HT1080 (cell line): ENCODE data around the gene C20orf202. TPM values are rescaled to one million over a fixed set of nuclear protein-coding genes. Genes with fewer than 3 reads are reported as not detected.

Source experiments
- DNase-seq: peaks from one replicate; pipeline ENCODE4 v3.0.0-alpha.2; 2015; ENCODE audit warnings: low read depth
- polyA plus RNA-seq, 2 experiments: library from polyadenylated mRNA; depleted of rRNA; stranded (reverse); fragments of >200 nt; gene quantifications; 2 replicates each; pipeline ENCODE4 v1.2.3, GENCODE V29; 2015
- total RNA-seq: library from RNA; depleted of rRNA; stranded (reverse); fragments of >200 nt; shearing (Covaris generic); gene quantifications from 2 replicates; pipeline ENCODE4 v1.2.3, GENCODE V29; 2014; rRNA removed

The C20orf202 gene
- not detected in 2 replicates for total RNA-seq
- polyA plus RNA-seq (2015; cell fraction: cytosol; rRNA removed), result not detected in 2 replicates
- polyA plus RNA-seq (2015; cell fraction: nucleus; rRNA removed), result not detected in 2 replicates

DNA sequence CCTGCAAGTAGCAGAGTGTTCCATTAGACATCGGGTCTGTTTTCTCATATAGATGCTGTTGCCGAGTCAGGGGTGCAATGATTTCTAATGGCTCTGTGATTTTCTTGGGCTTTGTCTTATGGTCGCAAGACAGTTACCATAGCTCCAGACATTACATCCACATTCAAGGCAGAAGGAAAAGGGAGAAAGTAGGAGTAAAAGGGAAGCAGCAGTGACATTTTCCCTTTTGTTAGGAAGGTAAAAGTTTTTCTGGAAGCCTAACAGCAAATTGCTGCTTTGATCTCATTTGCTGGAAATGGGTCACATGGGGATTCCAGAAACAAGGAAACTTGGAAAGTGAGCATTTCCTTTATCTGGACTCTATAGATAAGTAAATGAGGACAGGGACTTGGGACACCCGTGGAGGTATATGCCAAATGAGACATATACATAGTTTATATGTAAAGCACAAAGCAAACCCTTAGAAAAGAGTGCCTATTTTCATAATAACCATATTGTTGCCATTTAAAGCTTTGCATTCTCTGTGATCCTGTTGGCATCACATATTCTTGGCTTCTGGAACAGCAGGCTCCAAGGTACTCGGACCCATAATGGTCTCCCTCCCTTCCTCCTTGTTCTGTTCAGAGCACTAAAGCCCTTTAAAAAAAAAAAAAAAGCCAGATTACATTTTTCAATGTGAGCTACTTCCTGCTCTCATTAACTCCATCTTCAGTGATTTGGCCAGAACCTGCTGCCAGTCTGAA lies at the start of gene C20orf202:
TSS of gene C20orf202 (plus strand) at position 693 of the 743 bp plus-strand sequence. CDS start 132 bp downstream, outside the sequence.
- DNase-seq, result no peak

DNA sequence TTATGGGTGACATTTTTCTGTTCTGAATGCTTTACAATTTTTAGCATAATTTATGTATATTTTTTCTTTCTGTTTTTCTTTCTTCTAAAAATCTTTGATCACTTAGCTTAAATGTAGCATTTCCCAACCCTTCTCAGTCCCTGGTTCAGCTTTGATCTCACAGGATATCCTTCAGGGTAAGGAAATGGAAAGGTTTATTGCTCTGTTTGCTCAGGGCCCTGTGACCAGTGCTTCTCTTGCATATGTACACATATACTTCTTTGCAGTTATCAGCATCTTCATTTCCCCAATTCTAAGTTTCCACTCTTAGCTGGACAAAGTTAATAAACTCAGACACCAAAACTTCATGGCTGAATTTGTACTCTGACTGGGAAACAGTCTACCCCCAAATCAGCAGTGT lies 49.0 kb upstream of the C20orf202 start:
- no peak for DNase-seq

DNA sequence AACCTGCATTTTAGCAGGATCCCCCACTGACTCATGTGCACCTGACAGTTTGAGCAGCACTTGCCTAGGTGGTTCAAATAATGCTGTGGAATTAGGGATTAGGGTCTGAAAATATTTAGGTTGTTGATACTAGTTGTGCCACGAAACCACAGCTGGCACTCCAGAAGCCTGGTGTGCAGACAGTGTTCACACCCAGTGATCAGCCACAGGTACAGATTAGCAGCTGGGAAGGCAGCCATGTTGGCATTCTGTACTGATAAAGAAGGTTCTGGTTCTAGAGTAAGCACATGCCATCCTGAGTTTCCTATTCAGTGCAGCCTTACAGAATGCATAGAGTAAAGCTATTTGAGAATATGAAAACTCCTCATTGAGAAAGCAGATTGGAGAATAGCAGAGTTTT lies 48.6 kb upstream of the C20orf202 start:
- no peak for DNase-seq

DNA sequence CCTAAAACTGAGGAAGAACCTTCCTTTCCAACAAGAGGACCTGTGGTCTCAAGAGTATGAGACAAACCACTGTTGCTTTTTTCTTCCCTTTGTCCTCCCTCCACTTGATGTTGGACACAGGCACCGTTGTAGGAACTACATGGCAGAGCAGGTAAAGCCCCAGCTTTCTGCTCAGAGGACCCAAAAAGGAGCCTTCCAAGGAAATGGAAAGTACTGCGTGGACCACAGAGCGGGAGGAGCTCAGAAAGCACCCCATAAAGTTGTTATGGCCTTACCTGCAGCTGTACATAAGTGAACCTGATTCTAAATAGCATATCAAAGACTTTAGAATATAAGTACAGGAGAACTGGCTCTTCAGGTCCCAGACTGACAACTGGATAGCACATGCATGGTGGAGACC lies 47.9 kb upstream of the C20orf202 start:
- DNase-seq, result no peak

DNA sequence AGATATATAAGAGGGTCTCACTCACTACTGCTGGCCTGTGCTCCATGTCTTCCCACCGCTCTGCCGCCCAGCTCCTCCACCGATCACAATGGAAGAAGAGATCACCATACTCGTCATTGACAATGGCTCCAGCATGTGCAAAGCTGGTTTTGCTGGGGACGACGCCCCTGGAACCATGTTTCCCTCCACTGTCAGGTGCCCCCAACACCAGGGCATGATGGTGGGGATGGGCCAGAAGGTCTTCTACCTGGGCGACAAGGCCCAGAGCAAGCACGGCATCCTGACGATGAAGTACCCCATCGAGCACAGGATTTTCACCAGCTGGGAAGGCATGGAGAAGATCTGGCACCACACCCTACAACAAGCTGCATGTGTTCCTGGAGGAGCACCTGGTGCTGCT lies 42.8 kb upstream of the C20orf202 start:
- DNase-seq, result no peak

DNA sequence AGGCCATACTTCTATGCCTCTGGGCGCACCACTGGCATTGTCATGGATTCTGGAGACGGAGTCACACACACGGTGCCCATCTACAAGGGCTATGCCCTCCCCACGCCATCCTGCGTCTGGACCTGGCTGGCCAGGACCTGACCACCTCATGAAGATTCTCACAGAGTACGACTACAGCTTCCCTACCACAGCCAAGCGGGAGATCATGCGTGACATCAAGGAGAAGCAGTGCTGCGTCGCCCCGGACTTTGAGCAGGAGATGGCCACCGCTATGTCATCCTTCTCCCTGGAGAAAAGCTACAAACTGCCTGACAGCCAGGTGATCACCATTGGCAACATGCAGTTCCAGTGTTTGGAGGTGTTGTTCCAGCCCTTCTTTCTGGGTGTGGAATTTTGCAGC lies 42.3 kb upstream of the C20orf202 start:
- no peak for DNase-seq

DNA sequence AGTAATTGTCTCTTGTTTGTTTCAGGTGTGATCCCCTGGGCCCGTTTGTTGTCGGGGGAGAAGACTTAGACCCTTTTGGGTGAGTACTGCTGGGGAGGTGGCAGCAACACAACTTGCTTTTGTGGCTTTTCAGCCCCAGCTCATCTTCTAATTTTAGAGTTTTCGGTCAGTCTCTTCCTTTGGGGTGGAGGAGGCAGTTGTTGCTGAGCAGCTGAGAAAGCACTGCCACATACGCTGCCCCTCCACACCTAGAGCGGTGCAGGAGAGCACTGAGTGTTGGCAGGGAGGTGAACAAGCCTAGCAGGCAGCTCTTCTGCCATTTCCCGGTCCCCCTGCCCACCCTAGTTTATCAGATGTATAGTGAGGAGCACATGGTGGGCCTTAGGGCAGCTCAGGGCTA lies 40.1 kb upstream of the C20orf202 start:
- DNase-seq, result no peak

DNA sequence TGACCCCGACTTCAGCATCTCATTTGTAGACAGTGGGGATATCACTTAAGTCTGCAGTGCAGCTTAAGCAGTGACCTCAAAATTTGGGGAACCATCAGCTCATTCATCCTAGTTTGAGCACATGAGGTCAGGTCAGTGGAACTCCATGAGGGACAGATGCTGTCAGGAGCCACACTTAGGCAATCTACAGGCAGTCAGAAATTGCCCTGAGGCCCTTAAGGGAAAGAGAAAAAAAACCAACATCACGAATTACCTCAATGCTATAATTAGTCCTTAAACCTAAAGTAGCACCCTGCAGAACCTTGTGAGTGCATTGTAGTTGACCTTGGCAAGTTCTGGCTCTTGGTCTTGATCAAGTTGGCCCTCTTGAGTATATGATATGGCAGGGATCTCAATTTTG lies 39.6 kb upstream of the C20orf202 start:
- DNase-seq, result no peak

DNA sequence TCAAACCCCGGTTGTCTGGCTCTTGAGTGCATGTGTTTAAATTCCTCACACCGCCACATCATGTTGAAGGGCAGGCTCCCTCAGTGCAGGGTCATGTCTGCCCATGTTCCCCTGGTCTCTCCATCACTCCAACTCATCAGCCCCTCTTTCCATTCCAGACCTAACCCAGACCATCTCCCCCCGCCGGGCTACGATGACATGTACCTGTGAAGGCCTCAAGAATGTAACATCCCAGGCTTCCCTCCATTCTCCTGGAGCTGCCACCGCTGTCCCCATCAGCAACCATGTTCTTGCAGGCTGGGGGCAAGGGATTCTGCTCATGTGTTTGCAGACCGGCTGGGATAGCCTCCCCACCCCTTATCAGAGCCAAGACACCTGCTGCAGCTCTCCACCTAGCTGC lies 38.4 kb upstream of the C20orf202 start:
- no peak for DNase-seq

DNA sequence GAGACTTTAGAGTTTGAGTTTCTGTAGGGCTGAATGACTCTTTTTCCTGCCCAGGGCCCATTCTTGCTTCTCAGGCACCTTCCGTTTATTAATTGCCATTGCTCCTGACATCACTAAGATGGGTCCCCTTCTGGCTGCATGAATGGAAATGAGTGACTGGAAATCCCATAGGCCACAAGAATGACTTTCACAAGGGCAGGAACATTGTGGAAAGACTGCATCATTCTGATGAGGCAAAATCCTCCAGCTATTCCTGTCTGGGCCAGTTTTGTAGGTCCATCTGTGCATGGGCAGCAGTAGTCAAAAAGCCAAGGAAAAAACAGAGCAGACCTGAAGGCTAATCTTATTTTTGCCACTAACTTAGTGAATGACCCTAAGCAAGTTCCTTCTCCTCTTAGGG lies 37.7 kb upstream of the C20orf202 start:
- no peak for DNase-seq

DNA sequence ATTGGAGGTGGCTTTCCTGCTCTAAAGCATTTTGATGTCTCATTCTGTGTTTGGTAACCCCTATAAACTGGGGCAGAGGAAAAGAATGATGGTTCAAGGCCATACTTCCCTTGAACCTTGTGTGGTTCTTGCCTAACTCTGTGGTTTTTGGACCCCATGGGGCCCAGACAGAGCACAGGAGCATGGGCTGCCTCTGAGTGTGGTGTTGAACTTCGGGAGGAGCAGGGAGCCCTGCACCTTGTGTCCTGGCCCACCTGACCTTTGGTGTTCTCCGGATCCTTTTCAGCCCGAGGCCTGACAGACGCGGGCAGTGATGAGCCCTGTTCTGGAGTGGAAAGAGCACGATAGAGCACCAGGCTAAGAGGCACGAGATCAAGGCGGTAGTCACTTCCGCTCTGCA lies 37.3 kb upstream of the C20orf202 start:
- DNase-seq, result no peak

DNA sequence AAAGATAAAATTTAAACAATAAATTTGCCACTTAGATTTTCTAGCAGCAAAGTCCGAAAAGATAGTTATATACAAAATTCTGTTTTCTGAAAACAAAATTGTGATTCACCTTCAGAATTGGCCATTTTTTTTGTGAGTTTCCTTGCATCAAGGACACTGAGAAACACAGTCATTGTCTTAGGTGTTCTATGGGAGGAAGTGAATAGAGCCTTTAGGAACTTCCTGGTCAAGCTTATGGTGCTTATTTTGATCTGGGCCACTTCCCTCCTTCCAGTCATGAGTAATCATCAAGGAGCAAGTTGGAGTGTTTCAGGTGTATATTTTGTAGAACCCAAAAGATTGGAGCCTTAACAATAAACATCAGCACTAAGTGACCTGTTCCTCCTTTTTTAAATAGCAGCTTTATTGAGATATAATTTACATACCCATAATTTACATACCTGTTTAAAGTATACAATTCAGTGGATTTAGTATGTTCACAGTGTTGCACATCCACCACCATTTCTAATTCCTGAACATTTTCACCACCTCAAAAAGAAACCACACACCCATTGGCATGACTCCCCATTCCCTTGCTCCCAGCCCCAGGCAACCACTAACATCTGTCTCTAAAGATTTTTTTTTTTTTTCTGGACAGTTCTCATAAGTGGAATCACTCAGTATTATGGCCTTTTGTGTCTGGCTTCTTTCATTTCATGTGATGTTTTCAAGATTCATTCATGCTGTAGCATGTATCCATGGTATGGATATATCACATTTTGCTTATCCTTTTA lies 36.1 kb upstream of the C20orf202 start:
- peak; percentile 10 for DNase-seq

DNA sequence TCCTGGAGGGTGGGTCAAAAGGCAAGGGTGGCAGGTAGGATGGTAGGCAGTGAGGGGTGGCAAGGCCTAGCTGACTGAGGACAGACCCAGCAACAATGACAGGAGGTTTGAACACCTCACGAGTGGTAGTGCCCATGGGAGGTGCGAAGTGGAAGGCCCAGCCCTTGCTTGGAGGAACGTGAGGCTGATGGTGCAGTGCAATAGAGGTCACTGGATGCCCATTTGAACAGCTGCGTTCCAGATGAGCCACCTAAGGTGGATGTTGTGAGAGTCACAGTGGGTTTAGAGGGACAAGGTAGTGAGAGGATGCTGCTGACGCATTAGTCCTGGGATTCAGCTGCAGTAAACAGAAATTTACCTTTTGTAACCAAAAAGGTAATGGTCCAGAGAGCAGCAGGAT lies 34.0 kb upstream of the C20orf202 start:
- DNase-seq, result no peak

DNA sequence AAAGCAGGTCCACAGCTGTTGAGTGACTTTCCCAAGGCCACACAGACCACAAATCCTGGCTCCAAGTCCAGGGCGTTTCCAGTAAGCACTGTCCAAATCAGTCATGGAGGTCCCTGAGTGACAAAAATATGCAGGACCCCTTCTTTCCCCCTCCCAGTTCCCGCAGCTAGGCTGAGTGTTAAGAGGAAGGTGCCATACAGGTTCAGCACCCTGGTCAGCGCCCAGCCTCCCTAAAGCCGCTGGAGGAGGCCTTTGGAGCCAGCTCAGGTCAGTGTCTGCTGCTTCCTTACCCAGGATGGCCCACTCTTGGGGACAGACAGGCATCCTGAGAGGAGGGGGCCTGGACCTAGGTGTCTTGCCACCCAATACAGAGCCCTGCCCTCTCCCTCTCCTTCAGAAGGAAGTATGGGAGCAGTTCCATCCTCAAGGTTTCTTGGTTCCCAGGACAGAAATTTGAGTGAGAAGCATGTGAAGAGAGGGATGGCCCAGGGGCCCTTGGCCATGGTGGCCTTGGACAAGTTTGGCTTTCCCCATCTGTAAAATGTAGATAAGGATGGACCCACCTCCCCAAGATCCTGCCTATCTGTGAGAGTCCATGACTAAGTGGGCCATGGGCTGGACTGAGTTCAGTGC lies 31.7 kb upstream of the C20orf202 start:
- no peak for DNase-seq

DNA sequence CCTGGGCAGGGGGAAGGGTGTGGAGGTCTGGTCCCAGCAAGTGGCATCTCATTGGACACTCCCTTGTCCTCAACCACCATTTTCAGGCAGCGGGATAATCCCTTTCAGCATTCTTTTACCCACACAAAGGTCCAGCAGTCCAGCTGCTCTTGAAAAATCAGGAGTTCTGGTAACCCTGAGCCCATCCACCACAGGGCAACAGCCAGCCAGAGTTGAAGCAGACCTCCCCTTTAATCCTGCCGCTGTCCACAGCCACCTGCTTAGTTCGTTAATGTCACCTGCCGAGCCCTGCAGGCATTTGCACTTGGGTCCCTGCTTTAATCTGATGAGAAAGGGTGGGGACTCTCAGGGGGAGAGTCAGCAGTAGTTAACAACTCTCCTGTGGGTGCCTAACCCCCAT lies 29.6 kb upstream of the C20orf202 start:
- DNase-seq, result no peak

DNA sequence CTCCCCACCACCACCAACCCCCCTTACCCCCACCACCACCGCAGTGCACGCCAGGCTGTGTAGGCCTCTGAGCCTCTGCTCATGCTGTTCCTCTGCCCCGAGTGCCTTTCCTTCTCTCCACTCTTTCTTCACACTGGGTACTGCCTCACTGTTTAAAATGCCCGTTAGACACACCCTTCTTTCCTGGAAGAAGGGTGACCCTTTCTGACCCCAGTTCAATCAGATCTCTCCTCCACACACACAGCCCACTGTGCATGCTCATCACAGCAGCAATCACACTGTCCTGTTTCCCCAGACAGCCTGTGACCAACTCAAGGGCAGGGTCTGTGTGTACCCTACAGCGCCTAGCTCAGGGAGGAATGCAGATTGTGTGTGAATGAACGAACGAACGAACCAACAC lies 28.5 kb upstream of the C20orf202 start:
- DNase-seq, result no peak

DNA sequence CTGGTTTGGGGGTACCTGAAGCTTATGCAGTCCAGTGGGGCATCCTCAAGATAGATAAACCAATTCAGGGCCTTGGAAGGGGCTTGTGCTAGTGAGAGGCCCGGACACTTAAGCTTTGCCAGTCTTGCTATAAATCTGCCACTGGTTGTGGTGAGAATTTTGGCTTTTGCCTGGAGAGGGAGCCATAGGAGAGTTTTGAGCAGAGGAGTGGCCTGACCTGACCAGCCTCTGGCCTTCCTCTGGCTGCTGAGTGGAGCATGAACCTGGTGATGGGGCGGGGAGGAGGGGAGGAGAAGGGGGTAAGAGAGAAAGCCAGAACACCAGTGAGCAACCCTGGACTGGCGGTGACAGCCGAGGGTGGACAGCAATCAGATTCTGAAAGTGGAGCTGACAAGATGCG lies 25.6 kb upstream of the C20orf202 start:
- DNase-seq, result peak; percentile 27

DNA sequence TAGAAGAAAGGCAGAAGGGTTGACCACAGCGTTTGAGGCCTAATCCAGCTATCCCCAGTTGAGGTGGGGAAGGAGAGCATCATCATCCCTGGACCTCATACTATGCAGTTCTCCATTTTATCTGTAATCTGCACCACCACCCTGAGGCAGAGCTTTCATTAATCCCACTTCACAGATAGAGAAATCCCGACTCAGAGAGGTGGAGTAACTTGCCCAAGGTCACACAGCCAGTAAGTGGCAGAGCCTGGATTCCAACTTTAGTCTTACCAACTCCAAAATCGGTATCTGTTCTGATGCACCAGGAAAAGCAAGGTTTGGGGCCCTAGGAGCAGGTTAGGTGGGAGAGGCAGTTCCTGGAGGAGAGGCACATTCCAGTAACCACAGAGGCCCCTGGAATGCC lies 25.2 kb upstream of the C20orf202 start:
- DNase-seq, result no peak

DNA sequence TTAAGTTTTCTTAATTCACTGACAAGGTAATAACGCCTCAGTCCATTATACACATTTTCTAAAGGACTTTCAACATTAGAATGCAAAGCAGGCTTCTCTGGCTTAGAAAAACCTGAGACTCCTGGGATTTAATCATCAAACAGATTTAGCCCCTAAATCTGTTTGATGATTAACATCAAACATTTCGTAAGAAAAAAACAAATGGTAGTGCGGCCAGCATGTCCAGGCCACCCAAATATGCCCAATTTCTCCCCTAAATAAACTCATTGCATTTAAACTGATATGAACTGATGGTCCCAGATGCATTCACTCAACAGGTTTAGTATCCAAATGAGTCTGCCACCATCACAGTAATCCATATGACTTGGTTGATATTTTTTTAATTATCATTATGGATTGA lies 24.6 kb upstream of the C20orf202 start:
- no peak for DNase-seq

DNA sequence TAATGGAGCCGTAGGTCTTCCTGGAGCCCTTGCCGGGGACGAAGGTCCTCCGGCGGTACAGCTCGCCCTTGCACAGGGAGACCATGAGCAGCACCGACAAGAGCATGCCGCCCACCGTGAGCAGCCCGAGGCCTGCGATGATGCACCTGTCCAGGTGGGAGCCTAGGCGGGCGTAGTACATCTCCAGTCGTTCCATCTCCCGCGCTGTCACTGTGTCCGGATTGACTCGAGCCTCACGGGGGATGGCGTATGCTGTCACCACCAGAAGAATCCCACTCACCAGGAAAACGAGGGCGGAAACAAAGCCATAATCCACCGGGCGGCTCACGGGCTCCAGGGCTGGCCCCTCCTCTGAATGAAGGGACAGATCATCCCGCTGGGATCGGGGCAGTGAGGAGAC lies 22.3 kb upstream of the C20orf202 start:
- DNase-seq, result no peak

DNA sequence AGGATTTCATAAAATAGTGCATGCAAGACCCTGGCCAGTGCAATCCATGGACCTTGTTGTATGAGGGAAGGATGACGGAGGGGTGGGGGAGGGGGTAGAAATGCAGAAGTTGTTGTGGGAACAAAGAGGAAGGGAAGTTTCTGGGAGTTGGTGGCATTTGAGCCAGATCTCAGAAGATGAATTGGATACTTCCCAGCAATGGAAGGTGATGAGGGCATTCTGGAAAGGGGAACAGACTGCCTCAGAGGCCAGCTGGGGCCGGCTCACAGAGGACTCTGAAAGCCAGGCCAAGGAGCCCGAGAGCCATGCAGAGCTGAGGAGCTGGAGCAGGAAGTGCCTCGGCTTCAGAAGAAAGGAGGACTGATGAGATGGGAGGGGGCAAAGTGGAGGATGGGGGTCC lies 21.1 kb upstream of the C20orf202 start:
- DNase-seq, result no peak

DNA sequence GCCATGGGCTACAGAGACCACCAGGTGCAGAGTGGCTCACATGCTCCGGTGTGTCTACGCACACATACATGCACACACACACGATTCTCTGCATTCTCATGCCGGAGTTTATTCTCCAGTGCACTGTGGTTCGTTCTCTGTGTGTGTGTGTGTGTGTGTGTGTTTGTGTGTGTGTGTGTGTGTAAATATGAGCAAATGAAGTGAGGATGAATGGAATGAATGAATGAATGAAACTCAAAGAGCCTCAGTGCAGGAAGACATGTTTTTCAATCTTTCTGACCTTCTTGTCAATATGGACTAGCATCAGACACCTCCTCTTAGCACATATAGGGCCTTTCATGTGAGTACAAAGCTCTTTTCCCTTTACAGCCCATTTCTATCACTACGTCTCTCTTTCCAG lies 20.1 kb upstream of the C20orf202 start:
- no peak for DNase-seq
